Panc1 (cell line): ENCODE data around the gene EYS. TPM values are rescaled to one million over a fixed set of nuclear protein-coding genes. Genes with fewer than 3 reads are reported as not detected.

Source experiments
- ATAC-seq: fragments of 200-7000 bp; cut with Tn5 transposase; 2 replicates; pipeline ENCODE4 v1.9.1; 2020; ENCODE audit warnings: mild to moderate bottlenecking, moderate library complexity
- BruUV-seq: library from RNA; stranded (reverse); fragments of 400-500 nt; replicated peaks from 2 replicates; lab custom pipeline; 2021; lab: Mats Ljungman, UMichigan
- CTCF ChIA-PET: fragments of 300-600 bp; sonication (Branson Sonifier 250); formaldehyde crosslinking; loops from one replicate; lab custom pipeline; 2022; ENCODE audit warnings: antibody characterized with exemption; lab: Charles Lee
- POLR2A ChIA-PET: fragments of 300-600 bp; sonication (Branson Sonifier 250); formaldehyde crosslinking; loops from one replicate; lab custom pipeline; 2022; ENCODE audit warnings: antibody characterized with exemption; lab: Charles Lee
- DNase-seq: peaks from one replicate; pipeline ENCODE4 v3.0.0-alpha.2; 2010; ENCODE audit warnings: low read depth, low spot score
- H3K27ac ChIP-seq: 2 replicates; pipeline ENCODE4 v1.5.1; 2011; ENCODE audit warnings: mild to moderate bottlenecking, low read length, inconsistent platforms
- H3K27me3 ChIP-seq: fragments of 200-500 bp; sonication (Bioruptor generic); 2 replicates; pipeline ENCODE4 v1.6.0; 2014; ENCODE audit warnings: low read length, inconsistent platforms; ENCODE audit not compliant: control insufficient read depth, insufficient read depth
- H3K36me3 ChIP-seq: fragments of 200-500 bp; sonication (Bioruptor generic); 2 replicates; pipeline ENCODE4 v1.5.1; 2014; ENCODE audit warnings: inconsistent platforms, mild to moderate bottlenecking, low read length, moderate library complexity; ENCODE audit not compliant: control insufficient read depth, insufficient read depth
- H3K4me1 ChIP-seq: 2 replicates; pipeline ENCODE4 v1.5.1; 2011; ENCODE audit warnings: inconsistent platforms, mild to moderate bottlenecking, low read length, moderate library complexity; ENCODE audit not compliant: control insufficient read depth, insufficient read depth
- H3K4me3 ChIP-seq, 2 experiments: 2 replicates each; pipeline ENCODE4 v1.5.1; 2011 to 2012; ENCODE audit warnings: low read depth in 2 of 2, low read length in 2 of 2, mild to moderate bottlenecking in 2 of 2, inconsistent platforms in 1 of 2, moderate library complexity in 1 of 2
- H3K9me3 ChIP-seq: fragments of 200-500 bp; sonication (Bioruptor generic); 2 replicates; pipeline ENCODE4 v1.5.1; 2014; ENCODE audit warnings: low read depth, mild to moderate bottlenecking, inconsistent platforms, low read length, moderate library complexity; ENCODE audit not compliant: control insufficient read depth, insufficient read depth
- POLR2AphosphoS5 ChIP-seq: IDR thresholded peaks from 2 replicates; pipeline ENCODE4 v1.6.1; 2012; ENCODE audit warnings: mild to moderate bottlenecking, low read depth, low read length, moderate library complexity
- SIN3A ChIP-seq: IDR thresholded peaks from 2 replicates; pipeline ENCODE4 v1.6.1; 2012; ENCODE audit warnings: low read depth, mild to moderate bottlenecking, low read length, moderate library complexity, borderline replicate concordance; ENCODE audit not compliant: insufficient read depth
- TCF7L2 ChIP-seq: IDR thresholded peaks from 2 replicates; pipeline ENCODE4 v1.6.1; 2011; ENCODE audit warnings: mild to moderate bottlenecking, low read depth, low read length, inconsistent platforms
- in situ Hi-C: cut with HindIII; loops from 2 replicates; pipeline ENCODE4 v1.10.0; 2016; ENCODE audit warnings: low sequenced_read_pairs, low pct_unique_long_range_greater_than_20kb
- intact Hi-C: fragments of 100-400 bp; cut with micrococcal nuclease; formaldehyde crosslinking; loops from one replicate; pipeline ENCODE4 v1.10.0; 2022; ENCODE audit not compliant: unreplicated experiment
- total RNA-seq: library from RNA; stranded (reverse); gene quantifications from one replicate; pipeline ENCODE4 v1.2.1, GENCODE V29; 2021; ENCODE audit not compliant: unreplicated experiment
- TF ChIP-seq, protein P1 (sequence below): fragments of 450-650 bp; IDR thresholded peaks from 2 replicates; pipeline ENCODE4 v1.5.1; 2017; ENCODE audit warnings: mild to moderate bottlenecking
- TF ChIP-seq, protein P2 (sequence below), 2 experiments: IDR thresholded peaks; 2 replicates each; pipeline ENCODE4 v1.6.1; 2011 to 2012; ENCODE audit warnings: low read depth in 2 of 2, control low read depth in 1 of 2, low read length in 1 of 2, mild to moderate bottlenecking in 1 of 2, moderate library complexity in 1 of 2; ENCODE audit not compliant: insufficient read depth in 1 of 2

Gene EYS
- total RNA-seq, 1 experiment from 2014 or later = not detected

DNA sequence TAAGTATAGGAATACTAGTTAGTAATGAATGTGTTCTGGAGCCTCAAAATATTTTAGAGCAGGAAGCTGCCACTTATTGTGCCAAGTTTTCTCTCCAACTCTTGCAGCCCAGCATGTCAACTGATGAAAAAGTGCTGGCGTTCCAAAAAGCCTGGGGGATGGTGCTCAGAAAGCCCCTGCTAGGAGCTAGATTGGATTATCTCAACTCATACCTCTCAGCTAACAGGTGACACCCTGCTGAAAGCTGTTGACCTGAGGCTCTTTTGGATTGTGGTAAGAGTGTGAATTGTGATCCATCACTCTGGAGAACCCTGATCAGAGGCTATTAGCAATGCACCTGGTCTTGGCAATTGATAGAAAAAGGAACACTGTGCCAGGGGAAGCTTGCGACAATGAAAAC is 580.4 kb downstream of the EYS start:
- CTCF ChIA-PET = no interaction called here
- DNase-seq (no peak), ATAC-seq (no peak)
- no peaks in the 10 kb centered on the region for H3K27me3 ChIP-seq
- H3K9me3 ChIP-seq = no peaks in the 10 kb centered on the region; the same call in 1 of the 2 replicates
- intact Hi-C loops (no loop called here), in situ Hi-C loops (no loop called here)
- H3K36me3 ChIP-seq = no peaks in the 10 kb centered on the region
- POLR2A ChIA-PET = no interaction called here
- no peak overlapping the region for H3K27ac ChIP-seq
- no peak overlapping the region for H3K4me3 ChIP-seq
- H3K4me1 ChIP-seq = no peaks in the 10 kb centered on the region
- BruUV-seq = no TSS peak
- TF ChIP-seq SIN3A = no peak
- no peak for TF ChIP-seq POLR2AphosphoS5
- TF ChIP-seq, protein P1, sequence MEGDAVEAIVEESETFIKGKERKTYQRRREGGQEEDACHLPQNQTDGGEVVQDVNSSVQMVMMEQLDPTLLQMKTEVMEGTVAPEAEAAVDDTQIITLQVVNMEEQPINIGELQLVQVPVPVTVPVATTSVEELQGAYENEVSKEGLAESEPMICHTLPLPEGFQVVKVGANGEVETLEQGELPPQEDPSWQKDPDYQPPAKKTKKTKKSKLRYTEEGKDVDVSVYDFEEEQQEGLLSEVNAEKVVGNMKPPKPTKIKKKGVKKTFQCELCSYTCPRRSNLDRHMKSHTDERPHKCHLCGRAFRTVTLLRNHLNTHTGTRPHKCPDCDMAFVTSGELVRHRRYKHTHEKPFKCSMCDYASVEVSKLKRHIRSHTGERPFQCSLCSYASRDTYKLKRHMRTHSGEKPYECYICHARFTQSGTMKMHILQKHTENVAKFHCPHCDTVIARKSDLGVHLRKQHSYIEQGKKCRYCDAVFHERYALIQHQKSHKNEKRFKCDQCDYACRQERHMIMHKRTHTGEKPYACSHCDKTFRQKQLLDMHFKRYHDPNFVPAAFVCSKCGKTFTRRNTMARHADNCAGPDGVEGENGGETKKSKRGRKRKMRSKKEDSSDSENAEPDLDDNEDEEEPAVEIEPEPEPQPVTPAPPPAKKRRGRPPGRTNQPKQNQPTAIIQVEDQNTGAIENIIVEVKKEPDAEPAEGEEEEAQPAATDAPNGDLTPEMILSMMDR = no peak
- TF ChIP-seq, protein P2, sequence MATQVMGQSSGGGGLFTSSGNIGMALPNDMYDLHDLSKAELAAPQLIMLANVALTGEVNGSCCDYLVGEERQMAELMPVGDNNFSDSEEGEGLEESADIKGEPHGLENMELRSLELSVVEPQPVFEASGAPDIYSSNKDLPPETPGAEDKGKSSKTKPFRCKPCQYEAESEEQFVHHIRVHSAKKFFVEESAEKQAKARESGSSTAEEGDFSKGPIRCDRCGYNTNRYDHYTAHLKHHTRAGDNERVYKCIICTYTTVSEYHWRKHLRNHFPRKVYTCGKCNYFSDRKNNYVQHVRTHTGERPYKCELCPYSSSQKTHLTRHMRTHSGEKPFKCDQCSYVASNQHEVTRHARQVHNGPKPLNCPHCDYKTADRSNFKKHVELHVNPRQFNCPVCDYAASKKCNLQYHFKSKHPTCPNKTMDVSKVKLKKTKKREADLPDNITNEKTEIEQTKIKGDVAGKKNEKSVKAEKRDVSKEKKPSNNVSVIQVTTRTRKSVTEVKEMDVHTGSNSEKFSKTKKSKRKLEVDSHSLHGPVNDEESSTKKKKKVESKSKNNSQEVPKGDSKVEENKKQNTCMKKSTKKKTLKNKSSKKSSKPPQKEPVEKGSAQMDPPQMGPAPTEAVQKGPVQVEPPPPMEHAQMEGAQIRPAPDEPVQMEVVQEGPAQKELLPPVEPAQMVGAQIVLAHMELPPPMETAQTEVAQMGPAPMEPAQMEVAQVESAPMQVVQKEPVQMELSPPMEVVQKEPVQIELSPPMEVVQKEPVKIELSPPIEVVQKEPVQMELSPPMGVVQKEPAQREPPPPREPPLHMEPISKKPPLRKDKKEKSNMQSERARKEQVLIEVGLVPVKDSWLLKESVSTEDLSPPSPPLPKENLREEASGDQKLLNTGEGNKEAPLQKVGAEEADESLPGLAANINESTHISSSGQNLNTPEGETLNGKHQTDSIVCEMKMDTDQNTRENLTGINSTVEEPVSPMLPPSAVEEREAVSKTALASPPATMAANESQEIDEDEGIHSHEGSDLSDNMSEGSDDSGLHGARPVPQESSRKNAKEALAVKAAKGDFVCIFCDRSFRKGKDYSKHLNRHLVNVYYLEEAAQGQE (IDR thresholded peaks at IDR 0.05; ENCODE audit: insufficient read depth in 1 of 2, low read depth in 2 of 2, low read length in 1 of 2) = no peak
- no peak for TF ChIP-seq TCF7L2

DNA sequence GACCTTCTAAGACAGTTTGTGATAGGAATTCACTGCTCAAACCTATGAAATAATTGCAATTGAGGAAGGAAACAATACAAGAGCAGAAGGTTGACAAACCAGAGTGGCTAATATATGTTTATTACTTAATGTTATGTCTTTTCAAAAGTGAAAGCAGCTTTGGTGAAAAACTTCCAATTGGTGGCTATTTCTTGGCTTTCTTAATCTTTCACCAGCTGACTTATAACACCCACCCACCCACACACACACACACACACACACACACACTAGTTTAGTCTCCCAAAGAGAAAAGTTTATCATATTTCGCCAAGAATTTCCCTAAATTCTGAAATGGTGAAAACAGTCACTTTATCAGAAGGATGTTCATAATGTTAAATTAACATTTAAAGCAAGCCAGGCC is 583.5 kb downstream of the EYS start:
- POLR2A ChIA-PET = interaction anchor here (0.6 kb wide), 1 partner anchor 1648 kb away, joined by 3 read pairs; no protein-coding TSS in a partner anchor
- in situ Hi-C loops (no loop called here), intact Hi-C loops (no loop called here)
- BruUV-seq = no TSS peak
- CTCF ChIA-PET = interaction anchor here (0.6 kb wide), 1 partner anchor 325 kb away, joined by 5 read pairs; no protein-coding TSS in a partner anchor
- H3K27ac ChIP-seq = no peak overlapping the region
- no peaks in the 10 kb centered on the region for H3K4me1 ChIP-seq
- no peaks in the 10 kb centered on the region; the same call in 1 of the 2 replicates for H3K9me3 ChIP-seq
- TF ChIP-seq, protein P1 = no peak
- TF ChIP-seq TCF7L2 (no peak), POLR2AphosphoS5 (no peak), SIN3A (no peak)
- TF ChIP-seq, protein P2 (IDR thresholded peaks at IDR 0.05; ENCODE audit: insufficient read depth in 1 of 2, low read depth in 2 of 2, low read length in 1 of 2) = no peak
- no peaks in the 10 kb centered on the region for H3K36me3 ChIP-seq
- H3K27me3 ChIP-seq = no peaks in the 10 kb centered on the region
- DNase-seq (no peak), ATAC-seq (no peak)
- H3K4me3 ChIP-seq = no peak overlapping the region
